HCT116 (cell line): ENCODE measurements around the gene TFEB.

Source experiments
- CEBPB ChIP-seq: IDR thresholded peaks from 2 replicates; pipeline ENCODE4 v1.6.1; 2012; ENCODE audit warnings: low read depth
- CTCF ChIP-seq, 3 experiments: fragments of 200-600 bp in 1 of 3; sonication (generic) in 1 of 3; IDR thresholded peaks in 2 of 3; conservative IDR thresholded peaks in 1 of 3; 2 replicates each; pipeline ENCODE4 v1.5.1; 2012 to 2017; ENCODE audit warnings: low read depth in 2 of 3, low read length in 2 of 3, antibody characterized with exemption in 1 of 3, borderline replicate concordance in 1 of 3, control low read depth in 1 of 3, mild to moderate bottlenecking in 1 of 3, mixed read lengths in 1 of 3, mixed run types in 1 of 3, moderate library complexity in 1 of 3; ENCODE audit not compliant: insufficient read depth in 1 of 3
- EZH2 ChIP-seq: fragments of 200-600 bp; sonication (generic); IDR thresholded peaks from 2 replicates; pipeline ENCODE4 v1.6.1; 2017; ENCODE audit warnings: antibody characterized with exemption, mixed run types
- POLR2A ChIP-seq: IDR thresholded peaks from 2 replicates; pipeline ENCODE4 v1.7.0; 2011; ENCODE audit warnings: borderline replicate concordance; ENCODE audit not compliant: insufficient read depth, insufficient read length; ENCODE audit errors: extremely low read depth
- POLR2AphosphoS5 ChIP-seq: IDR thresholded peaks from 2 replicates; pipeline ENCODE4 v1.6.1; 2011; ENCODE audit warnings: mild to moderate bottlenecking, low read depth, low read length, moderate library complexity
- RAD21 ChIP-seq: IDR thresholded peaks from 2 replicates; pipeline ENCODE4 v1.6.1; 2012; ENCODE audit warnings: low read depth, mild to moderate bottlenecking
- SRF ChIP-seq: IDR thresholded peaks from 2 replicates; pipeline ENCODE4 v1.6.1; 2012; ENCODE audit warnings: low read depth
- ZNF274 ChIP-seq: fragments of 200-500 bp; sonication (Bioruptor generic); IDR thresholded peaks from 2 replicates; pipeline ENCODE4 v1.6.1; 2014; ENCODE audit warnings: mild to moderate bottlenecking, low read depth, low read length, inconsistent platforms

GRCh38 chr6:41743406-41744235 lies 8.2 kb upstream of the TFEB start:
- no peak for TF ChIP-seq CTCF (IDR thresholded peaks at IDR 0.05 in 2 of 3, conservative IDR thresholded peaks at IDR 0.05 in 1 of 3; ENCODE audit: borderline replicate concordance in 1 of 3, insufficient read depth in 1 of 3, low read depth in 2 of 3, low read length in 2 of 3)
- no peak for TF ChIP-seq POLR2A
- TF ChIP-seq CEBPB, result no peak
- no peak for TF ChIP-seq POLR2AphosphoS5
- TF ChIP-seq RAD21, result no peak
- TF ChIP-seq EZH2, result no peak
- no peak for TF ChIP-seq ZNF274
- TF ChIP-seq SRF, result no peak
